ENCODE data around the gene OR4D9. TPM values are rescaled to one million over a fixed set of nuclear protein-coding genes. Genes with fewer than 3 reads are reported as not detected.
A peak's percentile ranks its signal among the peaks of the same experiment; 100 is the strongest.
"Not testable (repeated sequence)": the region's sequence is repeated elsewhere in the genome, so short reads cannot be mapped to it uniquely, and the experiment has no call there.

Gene OR4D9
- total RNA-seq, 1 experiment from 2014 or later = not detected

GRCh38 chr11:59545179-59546020, 34.1 kb downstream of the OR4D9 start:
- Histone ChIP-seq H3K27ac (ENCODE audit: low read length) (peak overlapping the region; percentile 75), H3K4me1 (ENCODE audit: control insufficient read depth, insufficient read depth, low read length) (peaks cover 16% of the 10 kb centered on the region), H3K9me3 (ENCODE audit: control insufficient read depth, insufficient read depth, low read depth, low read length) (no peaks in the 10 kb centered on the region), H3K27me3 (ENCODE audit: control insufficient read depth, insufficient read depth, low read length) (no peaks in the 10 kb centered on the region), H3K36me3 (ENCODE audit: control insufficient read depth, insufficient read depth, low read length) (no peaks in the 10 kb centered on the region), H3K4me3 (ENCODE audit: low read depth in 2 of 2, low read length in 2 of 2) (peak overlapping the region; percentile 26 to 50)
- BruUV-seq (replicated peaks) = TSS peak; percentile 95
- intact Hi-C loops (cut with micrococcal nuclease; ENCODE audit: unreplicated experiment) = no loop called here
- in situ Hi-C loops (cut with HindIII; ENCODE audit: low pct_unique_long_range_greater_than_20kb, low sequenced_read_pairs) = no loop called here
- TF ChIP-seq POLR2AphosphoS5 (IDR thresholded peaks at IDR 0.05; ENCODE audit: low read depth, low read length) = no peak
- TF ChIP-seq TCF7L2 (IDR thresholded peaks at IDR 0.05; ENCODE audit: low read depth, low read length) = peak; percentile 75
- TF ChIP-seq REST (IDR thresholded peaks at IDR 0.05; ENCODE audit: insufficient read depth in 1 of 2, low read depth in 2 of 2, low read length in 1 of 2) = no peak
- TF ChIP-seq SIN3A (IDR thresholded peaks at IDR 0.05; ENCODE audit: borderline replicate concordance, insufficient read depth, low read depth, low read length) = no peak
- TF ChIP-seq CTCF (IDR thresholded peaks at IDR 0.05) = no peak
- ATAC-seq = peak; percentile 67
- ChIA-PET CTCF (no interaction called here), POLR2A (no interaction called here)
- no peak for DNase-seq (ENCODE audit: low read depth, low spot score)

GRCh38 chr11:59547605-59548308, 36.4 kb downstream of the OR4D9 start:
- POLR2A ChIA-PET; H3K36me3 ChIP-seq (ENCODE audit: control insufficient read depth, insufficient read depth, low read length); BruUV-seq (replicated peaks); in situ Hi-C loops (cut with HindIII; ENCODE audit: low pct_unique_long_range_greater_than_20kb, low sequenced_read_pairs); CTCF ChIA-PET; H3K4me3 ChIP-seq (ENCODE audit: low read depth in 2 of 2, low read length in 2 of 2); H3K9me3 ChIP-seq (ENCODE audit: control insufficient read depth, insufficient read depth, low read depth, low read length); ATAC-seq; intact Hi-C loops (cut with micrococcal nuclease; ENCODE audit: unreplicated experiment); DNase-seq (ENCODE audit: low read depth, low spot score); H3K27me3 ChIP-seq (ENCODE audit: control insufficient read depth, insufficient read depth, low read length): not testable (repeated sequence)
- Histone ChIP-seq H3K27ac (ENCODE audit: low read length) (peak overlapping the region; percentile 31; the same call in 1 of the 2 replicates), H3K4me1 (ENCODE audit: control insufficient read depth, insufficient read depth, low read length) (peaks cover 18% of the 10 kb centered on the region)

- H3K27ac ChIP-seq (ENCODE audit: low read length) = peak overlapping the region; percentile 31; the same call in 1 of the 2 replicates
- ATAC-seq (no peak), DNase-seq (ENCODE audit: low read depth, low spot score) (no peak)
- in situ Hi-C loops (cut with HindIII; ENCODE audit: low pct_unique_long_range_greater_than_20kb, low sequenced_read_pairs) (no loop called here), intact Hi-C loops (cut with micrococcal nuclease; ENCODE audit: unreplicated experiment) (no loop called here)
- ChIA-PET POLR2A (no interaction called here), CTCF (no interaction called here)
- BruUV-seq (replicated peaks) = no TSS peak
- H3K4me1 ChIP-seq (ENCODE audit: control insufficient read depth, insufficient read depth, low read length) = peaks cover 21% of the 10 kb centered on the region
- no peaks in the 10 kb centered on the region for H3K36me3 ChIP-seq (ENCODE audit: control insufficient read depth, insufficient read depth, low read length)
- no peak for TF ChIP-seq CTCF (IDR thresholded peaks at IDR 0.05)
- TF ChIP-seq POLR2AphosphoS5 (IDR thresholded peaks at IDR 0.05; ENCODE audit: low read depth, low read length) = no peak
- TF ChIP-seq REST (IDR thresholded peaks at IDR 0.05; ENCODE audit: insufficient read depth in 1 of 2, low read depth in 2 of 2, low read length in 1 of 2) = no peak
- no peak for TF ChIP-seq TCF7L2 (IDR thresholded peaks at IDR 0.05; ENCODE audit: low read depth, low read length)
- no peak for TF ChIP-seq SIN3A (IDR thresholded peaks at IDR 0.05; ENCODE audit: borderline replicate concordance, insufficient read depth, low read depth, low read length)
- H3K9me3 ChIP-seq (ENCODE audit: control insufficient read depth, insufficient read depth, low read depth, low read length) = no peaks in the 10 kb centered on the region
- no peaks in the 10 kb centered on the region for H3K27me3 ChIP-seq (ENCODE audit: control insufficient read depth, insufficient read depth, low read length)
- H3K4me3 ChIP-seq (ENCODE audit: low read depth in 2 of 2, low read length in 2 of 2) = no peak overlapping the region
These were observed 36.9 kb downstream of the OR4D9 start for GRCh38 chr11:59548309-59548656.
